ENCODE data around the gene ELAC1.

- TF ChIP-seq CTCF (conservative IDR thresholded peaks at IDR 0.05): no peak
- TF ChIP-seq ZFX (IDR thresholded peaks at IDR 0.05): no peak
Observed at GRCh38 chr18:51020536-51020935, 52.7 kb downstream of the ELAC1 start.

Measured in C4-2B (cell line).